Measurements from ENCODE around the gene GRID1. TPM values are rescaled to one million over a fixed set of nuclear protein-coding genes. Genes with fewer than 3 reads are reported as not detected.

GRID1 gene
- total and polyA plus RNA-seq, 10 of the 15 experiments (the other 5 are each of a cell fraction or from before 2014, with no cell fraction given) = 0.04 to 0.62 (median 0.08) TPM; not detected in 5

GRCh38 chr10:86130737-86131475 lies 235.7 kb downstream of the GRID1 start:
- POLR2A ChIA-PET = no interaction called here
- TF ChIP-seq E4F1 (IDR thresholded peaks at IDR 0.05; ENCODE audit: borderline replicate concordance, partially characterized antibody) (no peak), KLF5 (IDR thresholded peaks at IDR 0.05; ENCODE audit: partially characterized antibody) (no peak), NR2F1 (conservative IDR thresholded peaks at IDR 0.05) (no peak), SMC3 (IDR thresholded peaks at IDR 0.05; ENCODE audit: borderline replicate concordance, low read length) (no peak), MTA3 (IDR thresholded peaks at IDR 0.05; ENCODE audit: borderline replicate concordance, low read length) (no peak), ETV6 (conservative IDR thresholded peaks at IDR 0.05 in 1 of 2, IDR thresholded peaks at IDR 0.05 in 1 of 2; ENCODE audit: borderline replicate concordance in 1 of 2, low read depth in 1 of 2) (no peak), NBN (IDR thresholded peaks at IDR 0.05) (no peak), CHD1 (IDR thresholded peaks at IDR 0.05; ENCODE audit: low read depth, low read length) (no peak), NFIC (IDR thresholded peaks at IDR 0.05; ENCODE audit: low read depth, low read length) (no peak), SIN3A (IDR thresholded peaks at IDR 0.05; ENCODE audit: low read depth, low read length) (no peak), DPF2 (IDR thresholded peaks at IDR 0.05) (no peak), CEBPB (IDR thresholded peaks at IDR 0.05; ENCODE audit: borderline replicate concordance in 1 of 2, low read depth in 2 of 2, low read length in 2 of 2) (no peak), FOS (IDR thresholded peaks at IDR 0.05; ENCODE audit: borderline replicate concordance, extremely low read depth, insufficient read length) (no peak)
- TF ChIP-seq, protein P1, sequence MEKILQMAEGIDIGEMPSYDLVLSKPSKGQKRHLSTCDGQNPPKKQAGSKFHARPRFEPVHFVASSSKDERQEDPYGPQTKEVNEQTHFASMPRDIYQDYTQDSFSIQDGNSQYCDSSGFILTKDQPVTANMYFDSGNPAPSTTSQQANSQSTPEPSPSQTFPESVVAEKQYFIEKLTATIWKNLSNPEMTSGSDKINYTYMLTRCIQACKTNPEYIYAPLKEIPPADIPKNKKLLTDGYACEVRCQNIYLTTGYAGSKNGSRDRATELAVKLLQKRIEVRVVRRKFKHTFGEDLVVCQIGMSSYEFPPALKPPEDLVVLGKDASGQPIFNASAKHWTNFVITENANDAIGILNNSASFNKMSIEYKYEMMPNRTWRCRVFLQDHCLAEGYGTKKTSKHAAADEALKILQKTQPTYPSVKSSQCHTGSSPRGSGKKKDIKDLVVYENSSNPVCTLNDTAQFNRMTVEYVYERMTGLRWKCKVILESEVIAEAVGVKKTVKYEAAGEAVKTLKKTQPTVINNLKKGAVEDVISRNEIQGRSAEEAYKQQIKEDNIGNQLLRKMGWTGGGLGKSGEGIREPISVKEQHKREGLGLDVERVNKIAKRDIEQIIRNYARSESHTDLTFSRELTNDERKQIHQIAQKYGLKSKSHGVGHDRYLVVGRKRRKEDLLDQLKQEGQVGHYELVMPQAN (conservative IDR thresholded peaks at IDR 0.05) = no peak
- TF ChIP-seq, protein P2, sequence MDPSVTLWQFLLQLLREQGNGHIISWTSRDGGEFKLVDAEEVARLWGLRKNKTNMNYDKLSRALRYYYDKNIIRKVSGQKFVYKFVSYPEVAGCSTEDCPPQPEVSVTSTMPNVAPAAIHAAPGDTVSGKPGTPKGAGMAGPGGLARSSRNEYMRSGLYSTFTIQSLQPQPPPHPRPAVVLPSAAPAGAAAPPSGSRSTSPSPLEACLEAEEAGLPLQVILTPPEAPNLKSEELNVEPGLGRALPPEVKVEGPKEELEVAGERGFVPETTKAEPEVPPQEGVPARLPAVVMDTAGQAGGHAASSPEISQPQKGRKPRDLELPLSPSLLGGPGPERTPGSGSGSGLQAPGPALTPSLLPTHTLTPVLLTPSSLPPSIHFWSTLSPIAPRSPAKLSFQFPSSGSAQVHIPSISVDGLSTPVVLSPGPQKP (IDR thresholded peaks at IDR 0.05; ENCODE audit: low read depth, low read length) = no peak
- TF ChIP-seq, protein P3, sequence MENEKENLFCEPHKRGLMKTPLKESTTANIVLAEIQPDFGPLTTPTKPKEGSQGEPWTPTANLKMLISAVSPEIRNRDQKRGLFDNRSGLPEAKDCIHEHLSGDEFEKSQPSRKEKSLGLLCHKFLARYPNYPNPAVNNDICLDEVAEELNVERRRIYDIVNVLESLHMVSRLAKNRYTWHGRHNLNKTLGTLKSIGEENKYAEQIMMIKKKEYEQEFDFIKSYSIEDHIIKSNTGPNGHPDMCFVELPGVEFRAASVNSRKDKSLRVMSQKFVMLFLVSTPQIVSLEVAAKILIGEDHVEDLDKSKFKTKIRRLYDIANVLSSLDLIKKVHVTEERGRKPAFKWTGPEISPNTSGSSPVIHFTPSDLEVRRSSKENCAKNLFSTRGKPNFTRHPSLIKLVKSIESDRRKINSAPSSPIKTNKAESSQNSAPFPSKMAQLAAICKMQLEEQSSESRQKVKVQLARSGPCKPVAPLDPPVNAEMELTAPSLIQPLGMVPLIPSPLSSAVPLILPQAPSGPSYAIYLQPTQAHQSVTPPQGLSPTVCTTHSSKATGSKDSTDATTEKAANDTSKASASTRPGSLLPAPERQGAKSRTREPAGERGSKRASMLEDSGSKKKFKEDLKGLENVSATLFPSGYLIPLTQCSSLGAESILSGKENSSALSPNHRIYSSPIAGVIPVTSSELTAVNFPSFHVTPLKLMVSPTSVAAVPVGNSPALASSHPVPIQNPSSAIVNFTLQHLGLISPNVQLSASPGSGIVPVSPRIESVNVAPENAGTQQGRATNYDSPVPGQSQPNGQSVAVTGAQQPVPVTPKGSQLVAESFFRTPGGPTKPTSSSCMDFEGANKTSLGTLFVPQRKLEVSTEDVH (IDR thresholded peaks at IDR 0.05; ENCODE audit: low read depth, partially characterized antibody) = no peak

More at GRCh38 chr10:86130737-86131475, 235.7 kb downstream of the GRID1 start:
- RAD21 ChIA-PET (ENCODE audit: unreplicated experiment) = no interaction called here
- Histone ChIP-seq H3K4me2 (ENCODE audit: control insufficient read depth, insufficient read depth) (no peak overlapping the region), H3K79me2 (ENCODE audit: control insufficient read depth, insufficient read depth, low read length) (no peaks in the 10 kb centered on the region), H3K27me3 (replicated peaks in 1 of 2; ENCODE audit: control insufficient read depth in 2 of 2, insufficient read depth in 2 of 2, low read length in 1 of 2) (no peaks in the 10 kb centered on the region; a peak in 1 of 4 replicates), H3K4me1 (ENCODE audit: control insufficient read depth, insufficient read depth, low read length) (no peaks in the 10 kb centered on the region), H3K9me3 (replicated peaks; ENCODE audit: control insufficient read depth, insufficient read depth, low read length) (no peaks in the 10 kb centered on the region; the same call in 2 of the 3 replicates), H2AFZ (ENCODE audit: control insufficient read depth, low read depth, low read length) (no peak overlapping the region), H3K27ac (ENCODE audit: control insufficient read depth, insufficient read depth) (no peak overlapping the region), H4K20me1 (ENCODE audit: control insufficient read depth, insufficient read depth) (no peaks in the 10 kb centered on the region), H3K9ac (ENCODE audit: control insufficient read depth, insufficient read depth, low read length) (no peak overlapping the region), H3K36me3 (ENCODE audit: control insufficient read depth in 2 of 2, insufficient read depth in 2 of 2, low read length in 1 of 2) (no peaks in the 10 kb centered on the region), H3K4me3 (no peak overlapping the region)
- SMC1A ChIA-PET (ENCODE audit: uncharacterized antibody, unreplicated experiment) = no interaction called here
- ATAC-seq (no peak), FAIRE-seq (no peak), DNase-seq (ENCODE audit: low read depth, low spot score) (no peak)
- 37% methylated on average over 18 of the region's 18 CpGs for WGBS (ENCODE audit: insufficient coverage, insufficient replicate concordance, low lambda C conversion rate, missing lambda C conversion rate)
- intact Hi-C loops (cut with micrococcal nuclease; ENCODE audit: unreplicated experiment) = loop anchor here (5.0 kb wide), 1 partner anchor 1604 kb away; no protein-coding TSS in a partner anchor
- BruUV-seq (replicated peaks) = no TSS peak
- CTCF ChIA-PET = no interaction called here
- in situ Hi-C loops (cut with MboI) = no loop called here
